OCI-LY3 (cell line): ENCODE results near the gene PRPH.

ENCODE experiments used
- CTCF ChIP-seq: fragments of 200-600, 300-600 bp; sonication (generic); IDR thresholded peaks from 2 replicates; pipeline ENCODE4 v1.5.1; 2014; ENCODE audit warnings: antibody characterized with exemption, low read length, low read depth
- EZH2phosphoT487 ChIP-seq: fragments of 200-600 bp; shearing (Covaris generic); IDR thresholded peaks from 2 replicates; pipeline ENCODE4 v1.6.1; 2018; ENCODE audit warnings: antibody characterized with exemption, mixed run types, low read depth

GRCh38 chr12:49304161-49304560, 9.2 kb downstream of the PRPH start:
- TF ChIP-seq EZH2phosphoT487 (no peak), CTCF (no peak)
